Dendritic cell treated with granulocyte-macrophage colony-stimulating factor and Interleukin-4, amounts not matched to agents 40 ng/mL and 50 ng/mL, for 4 days (primary cell): ENCODE measurements around the gene MVB12A.

Experiments
- H3K27ac Mint-ChIP-seq: one replicate; pipeline ENCODE4 v1.8.0; 2022; ENCODE audit warnings: mild to moderate bottlenecking, mixed read lengths
- H3K27me3 Mint-ChIP-seq: one replicate; pipeline ENCODE4 v1.8.0; 2022; ENCODE audit warnings: mild to moderate bottlenecking, mixed read lengths
- H3K36me3 Mint-ChIP-seq: one replicate; pipeline ENCODE4 v1.8.0; 2022; ENCODE audit warnings: low read depth, mixed read lengths
- H3K4me1 Mint-ChIP-seq: one replicate; pipeline ENCODE4 v1.8.0; 2022; ENCODE audit warnings: low read depth, mixed read lengths
- H3K4me3 Mint-ChIP-seq: one replicate; pipeline ENCODE4 v1.8.0; 2022; ENCODE audit warnings: mild to moderate bottlenecking, moderate library complexity, mixed read lengths
- H3K9me3 Mint-ChIP-seq: one replicate; pipeline ENCODE4 v1.8.0; 2022; ENCODE audit warnings: mixed read lengths
- intact Hi-C: fragments of 100-400 bp; cut with micrococcal nuclease; formaldehyde crosslinking; loops from one replicate; pipeline ENCODE4 v1.15.0; 2022

The MVB12A gene

DNA sequence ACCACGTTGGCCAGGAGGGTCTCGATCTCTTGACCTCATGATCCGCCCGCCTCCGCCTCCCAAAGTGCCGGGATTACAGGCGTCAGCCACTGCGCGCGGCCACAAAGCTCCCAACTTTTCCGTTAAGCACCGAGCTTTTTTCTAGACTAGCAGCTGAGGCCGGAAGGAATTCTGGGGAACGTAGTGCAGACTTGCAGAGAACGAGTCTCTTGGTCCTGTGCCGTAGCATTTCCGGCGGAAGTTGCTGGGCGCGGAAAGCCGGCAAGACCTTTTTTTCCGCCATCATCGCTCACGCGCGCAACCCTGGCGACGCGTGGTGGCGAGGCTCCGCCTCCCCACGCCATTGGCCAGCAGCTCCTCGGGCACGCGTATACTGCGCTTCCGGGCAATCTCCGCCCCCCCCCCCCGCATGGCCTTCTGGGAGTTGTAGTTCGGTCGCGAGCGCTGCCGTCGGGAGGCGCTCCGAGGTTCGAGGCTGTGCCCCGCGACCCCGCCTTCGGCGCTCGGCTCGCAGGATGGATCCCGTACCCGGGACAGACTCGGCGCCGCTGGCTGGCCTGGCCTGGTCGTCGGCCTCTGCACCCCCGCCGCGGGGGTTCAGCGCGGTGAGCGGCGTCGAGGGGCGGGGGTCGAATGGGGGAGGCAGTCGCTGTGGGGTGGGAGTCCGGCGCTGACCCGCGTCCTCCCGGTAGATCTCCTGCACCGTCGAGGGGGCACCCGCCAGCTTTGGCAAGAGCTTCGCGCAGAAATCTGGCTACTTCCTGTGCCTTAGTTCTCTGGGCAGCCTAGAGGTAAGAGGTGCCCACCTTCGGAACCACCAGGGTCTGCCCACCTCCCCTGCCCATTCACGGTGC is at the start of gene MVB12A:
TSS of gene MVB12A (plus strand) at position 427 of the 854 bp plus-strand sequence. CDS start at position 516, 89 bp downstream.
- peak within 1 kb of the TSS; percentile 87 for H3K4me3 Mint-ChIP-seq
- no peaks in the 10 kb centered on the region for H3K27me3 Mint-ChIP-seq
- H3K4me1 Mint-ChIP-seq: peaks cover 39% of the 10 kb centered on the region
- no peaks in the 10 kb centered on the region for H3K9me3 Mint-ChIP-seq
- H3K27ac Mint-ChIP-seq: peak within 1 kb of the TSS; percentile 89
- peaks cover 68% of the 10 kb centered on the region for H3K36me3 Mint-ChIP-seq
- intact Hi-C loops: loop anchor here (1.0 kb wide), 1 partner anchor 15 kb away; the partner anchor contains the start of gene BST2

DNA sequence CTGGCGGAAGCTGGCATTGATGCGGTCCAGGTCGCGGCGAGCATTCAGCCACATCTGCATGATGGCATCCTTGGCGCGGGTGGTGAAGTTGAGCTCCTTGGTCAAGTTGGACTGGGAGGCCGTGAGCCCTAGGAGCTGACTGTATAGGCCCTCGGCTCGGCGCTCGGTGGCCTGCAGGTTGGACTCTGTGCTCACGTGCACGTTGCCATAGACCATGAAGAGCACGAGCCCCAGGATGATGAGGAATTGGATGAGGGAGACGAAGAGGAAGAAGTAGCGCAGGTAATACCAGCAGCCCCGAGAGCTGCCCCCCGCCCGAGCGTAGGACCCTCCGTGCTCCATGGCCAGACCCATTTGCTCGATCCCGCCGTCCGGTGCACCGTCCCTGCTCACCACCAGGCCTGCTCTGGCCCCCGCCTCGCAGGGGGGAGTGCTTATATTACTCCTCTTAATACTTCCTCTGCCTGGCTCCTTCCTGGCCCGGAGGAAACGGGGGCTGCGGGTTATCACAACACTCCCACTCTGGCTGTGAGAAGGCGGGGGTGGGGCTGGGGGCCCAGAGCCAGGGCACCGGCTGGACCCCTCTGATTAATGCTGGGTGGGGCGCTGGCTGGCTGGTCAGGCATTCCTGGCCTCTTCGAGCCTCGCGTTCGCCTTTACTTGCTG is 42.8 kb upstream of the MVB12A start, which contains the start of gene PLVAP:
TSS of gene PLVAP (minus strand) at position 408 of the 666 bp plus-strand sequence. CDS start at position 354, 54 bp downstream.
- no peak within 1 kb of the TSS for H3K4me3 Mint-ChIP-seq
- no peak within 1 kb of the TSS for H3K27ac Mint-ChIP-seq

GRCh38 chr19:17378271-17378670 is 41.6 kb upstream of the MVB12A start:
- no peaks in the 10 kb centered on the region for H3K9me3 Mint-ChIP-seq
- no peak overlapping the region for H3K27ac Mint-ChIP-seq
- H3K27me3 Mint-ChIP-seq: peaks cover 19% of the 10 kb centered on the region
- intact Hi-C loops: no loop called here
- no peak overlapping the region for H3K4me3 Mint-ChIP-seq
- H3K4me1 Mint-ChIP-seq: peaks cover 45% of the 10 kb centered on the region
- no peaks in the 10 kb centered on the region for H3K36me3 Mint-ChIP-seq

More for the DNA sequence above, 42.8 kb upstream of the MVB12A start, which contains the start of gene PLVAP:
- Mint-ChIP-seq H3K27me3 (peaks cover 19% of the 10 kb centered on the region), H3K36me3 (no peaks in the 10 kb centered on the region), H3K9me3 (no peaks in the 10 kb centered on the region), H3K4me1 (peaks cover 40% of the 10 kb centered on the region)
- intact Hi-C loops: no loop called here

GRCh38 chr19:17379221-17379631 is 40.6 kb upstream of the MVB12A start:
- no peaks in the 10 kb centered on the region for H3K36me3 Mint-ChIP-seq
- H3K9me3 Mint-ChIP-seq: no peaks in the 10 kb centered on the region
- peak overlapping the region; percentile 41 for H3K27ac Mint-ChIP-seq
- intact Hi-C loops: no loop called here
- H3K4me1 Mint-ChIP-seq: peaks cover 51% of the 10 kb centered on the region
- no peak overlapping the region for H3K4me3 Mint-ChIP-seq
- peaks cover 19% of the 10 kb centered on the region for H3K27me3 Mint-ChIP-seq

DNA sequence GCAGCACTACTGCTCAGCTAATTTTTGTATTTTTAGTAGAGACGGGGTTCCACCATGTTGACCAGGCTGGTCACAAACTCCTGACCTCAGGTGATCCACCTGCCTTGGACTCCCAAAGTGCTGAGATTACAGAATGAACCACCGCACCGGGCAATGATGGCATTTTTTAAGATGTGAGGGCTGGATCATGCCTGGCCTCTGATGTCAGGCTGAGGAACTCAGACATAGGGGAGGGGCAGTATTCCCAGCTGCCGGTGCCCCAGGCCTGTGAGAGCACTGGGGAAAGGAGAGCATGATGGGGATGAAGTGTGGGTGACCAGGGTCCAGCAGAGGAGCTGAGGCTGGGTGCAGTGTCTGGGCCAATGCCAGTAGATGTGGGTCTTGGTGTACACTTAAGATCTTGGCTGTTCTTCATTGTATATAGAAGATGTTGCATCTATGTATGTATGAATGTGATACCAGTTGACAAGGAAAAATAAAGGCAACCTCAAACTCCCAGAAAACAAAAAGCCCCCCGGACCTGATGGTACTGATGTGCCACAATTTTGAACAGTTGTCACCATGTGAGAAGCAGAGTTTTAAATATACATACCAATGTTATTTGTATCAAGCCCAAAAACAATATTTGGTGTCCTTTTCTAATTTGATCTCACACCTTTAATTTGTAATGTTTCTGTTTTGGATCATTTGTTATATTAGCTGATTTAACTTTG is 39.3 kb upstream of the MVB12A start:
- Mint-ChIP-seq H3K27me3 (peaks cover 19% of the 10 kb centered on the region), H3K36me3 (no peaks in the 10 kb centered on the region), H3K4me1 (peaks cover 51% of the 10 kb centered on the region), H3K9me3 (no peaks in the 10 kb centered on the region), H3K27ac (peak overlapping the region; percentile 41), H3K4me3 (no peak overlapping the region)
- intact Hi-C loops: no loop called here

- peaks cover 8% of the 10 kb centered on the region for H3K9me3 Mint-ChIP-seq
- H3K4me1 Mint-ChIP-seq: peaks cover 18% of the 10 kb centered on the region
- H3K36me3 Mint-ChIP-seq: no peaks in the 10 kb centered on the region
- intact Hi-C loops: loop anchor here (1.0 to 2.0 kb wide), 2 partner anchors 40 to 93 kb away; no protein-coding TSS in a partner anchor
- H3K27me3 Mint-ChIP-seq: peaks cover 24% of the 10 kb centered on the region
- H3K27ac Mint-ChIP-seq: no peak overlapping the region
- no peak overlapping the region for H3K4me3 Mint-ChIP-seq
Measured at GRCh38 chr19:17385878-17386611, 33.8 kb upstream of the MVB12A start.

GRCh38 chr19:17389288-17389687 is 30.6 kb upstream of the MVB12A start:
- Mint-ChIP-seq H3K4me1 (peaks cover 19% of the 10 kb centered on the region), H3K36me3 (no peaks in the 10 kb centered on the region), H3K27me3 (peaks cover 24% of the 10 kb centered on the region), H3K9me3 (peaks cover 8% of the 10 kb centered on the region), H3K27ac (no peak overlapping the region), H3K4me3 (no peak overlapping the region)
- intact Hi-C loops: no loop called here

DNA sequence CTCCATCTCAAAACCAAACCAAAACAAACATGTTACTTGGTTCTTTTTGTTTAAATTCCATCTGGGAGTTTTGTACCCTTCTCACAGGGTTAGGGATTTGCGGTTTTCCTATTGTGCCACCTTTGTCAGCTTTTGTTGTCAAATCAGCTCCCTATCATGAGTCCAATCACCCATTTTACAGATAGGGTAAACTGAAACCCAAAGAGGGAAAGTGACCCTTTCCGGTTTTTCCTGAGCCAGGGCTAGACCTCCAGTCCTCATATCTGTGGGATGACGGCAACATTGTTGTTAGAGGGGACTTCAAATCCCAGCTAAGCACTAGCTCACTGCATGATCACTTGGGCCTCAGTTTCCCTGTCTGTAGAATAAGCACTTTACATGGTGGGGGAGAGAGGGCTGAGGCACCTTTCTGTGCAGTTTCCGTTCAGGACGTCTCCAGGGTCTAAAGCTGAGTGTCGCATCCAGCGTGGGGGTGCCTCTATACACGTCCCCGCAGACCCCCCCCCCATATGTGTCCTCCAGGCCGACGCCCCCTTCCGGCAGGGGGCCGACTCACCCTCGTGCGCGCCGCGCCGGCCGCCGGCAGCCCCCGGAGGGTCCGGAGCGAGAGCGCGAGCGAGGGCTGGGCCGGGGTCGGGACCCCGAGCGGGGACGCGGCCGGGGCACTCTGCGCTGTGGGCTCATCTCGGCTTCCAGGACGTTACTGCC is 29.7 kb upstream of the MVB12A start:
- peaks cover 23% of the 10 kb centered on the region for H3K4me1 Mint-ChIP-seq
- H3K9me3 Mint-ChIP-seq: peaks cover 8% of the 10 kb centered on the region
- H3K27me3 Mint-ChIP-seq: peaks cover 24% of the 10 kb centered on the region
- peak overlapping the region; percentile 93 for H3K4me3 Mint-ChIP-seq
- no peaks in the 10 kb centered on the region for H3K36me3 Mint-ChIP-seq
- H3K27ac Mint-ChIP-seq: no peak overlapping the region
- intact Hi-C loops: no loop called here

DNA sequence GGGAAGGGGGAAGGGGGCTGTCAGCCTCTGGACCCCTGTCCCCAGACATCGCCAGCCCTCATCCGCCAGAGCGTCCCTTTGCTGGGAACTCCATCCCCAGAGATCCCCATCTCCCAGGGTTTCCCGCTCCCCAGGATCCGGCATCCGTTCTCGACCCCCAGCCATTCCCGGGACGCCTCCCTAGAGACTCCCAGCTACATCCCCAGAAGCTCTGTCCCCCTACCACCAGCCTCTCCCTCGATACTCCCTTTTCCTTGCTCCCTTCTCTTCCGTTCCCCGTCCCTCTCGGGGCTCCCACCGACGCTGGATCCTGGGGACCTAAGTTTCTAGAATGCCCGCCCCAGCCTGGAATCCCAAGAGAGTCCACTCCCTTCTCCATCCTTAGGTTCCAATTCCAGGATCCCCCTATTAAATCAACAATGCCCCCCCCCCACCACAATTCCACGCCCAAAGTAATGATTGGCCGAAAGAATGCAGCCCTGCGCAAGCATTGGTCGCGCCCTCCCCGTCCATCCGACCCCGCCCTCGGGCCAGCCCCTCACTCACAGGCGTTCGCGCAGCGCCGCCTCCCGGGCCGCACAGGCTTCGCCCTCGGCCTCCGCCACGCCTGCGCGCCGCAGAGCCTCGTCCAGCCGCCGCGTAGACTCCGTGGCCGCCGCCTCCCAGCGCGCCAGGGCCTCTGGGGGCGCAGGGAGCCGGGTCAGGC is 29.0 kb upstream of the MVB12A start:
- H3K27ac Mint-ChIP-seq: peak overlapping the region; percentile 19
- peaks cover 27% of the 10 kb centered on the region for H3K4me1 Mint-ChIP-seq
- peak overlapping the region; percentile 93 for H3K4me3 Mint-ChIP-seq
- H3K36me3 Mint-ChIP-seq: no peaks in the 10 kb centered on the region
- intact Hi-C loops: no loop called here
- peaks cover 24% of the 10 kb centered on the region for H3K27me3 Mint-ChIP-seq
- peaks cover 8% of the 10 kb centered on the region for H3K9me3 Mint-ChIP-seq

- peaks cover 24% of the 10 kb centered on the region for H3K27me3 Mint-ChIP-seq
- H3K4me3 Mint-ChIP-seq: peak overlapping the region; percentile 93
- intact Hi-C loops: no loop called here
- peaks cover 27% of the 10 kb centered on the region for H3K4me1 Mint-ChIP-seq
- H3K27ac Mint-ChIP-seq: peak overlapping the region; percentile 83
- H3K9me3 Mint-ChIP-seq: peaks cover 8% of the 10 kb centered on the region
- no peaks in the 10 kb centered on the region for H3K36me3 Mint-ChIP-seq
Measured at GRCh38 chr19:17391371-17392151, 28.3 kb upstream of the MVB12A start.

DNA sequence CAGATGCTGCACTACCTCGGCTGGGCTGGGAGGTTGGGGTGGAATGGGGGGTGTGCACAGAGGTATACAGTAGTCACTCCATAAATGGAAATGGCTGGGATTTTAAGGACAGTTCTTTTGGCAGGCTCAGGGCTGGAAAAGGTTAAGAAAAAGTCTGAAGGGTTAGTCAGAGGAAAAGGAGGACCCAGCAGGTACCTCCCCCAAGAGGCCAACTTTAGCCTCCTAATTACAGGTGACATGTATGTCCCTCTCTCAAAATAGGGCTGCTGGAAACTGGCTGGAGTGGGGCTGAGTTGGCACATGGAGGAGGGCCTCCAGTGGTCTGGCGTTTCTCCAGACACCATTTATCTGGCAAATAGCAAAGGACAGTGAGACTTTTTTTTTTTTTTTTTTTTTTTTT is 26.8 kb upstream of the MVB12A start:
- intact Hi-C loops: no loop called here
- peaks cover 8% of the 10 kb centered on the region for H3K9me3 Mint-ChIP-seq
- H3K4me3 Mint-ChIP-seq: no peak overlapping the region
- H3K27ac Mint-ChIP-seq: no peak overlapping the region
- peaks cover 13% of the 10 kb centered on the region for H3K36me3 Mint-ChIP-seq
- peaks cover 24% of the 10 kb centered on the region for H3K27me3 Mint-ChIP-seq
- H3K4me1 Mint-ChIP-seq: peaks cover 27% of the 10 kb centered on the region

DNA sequence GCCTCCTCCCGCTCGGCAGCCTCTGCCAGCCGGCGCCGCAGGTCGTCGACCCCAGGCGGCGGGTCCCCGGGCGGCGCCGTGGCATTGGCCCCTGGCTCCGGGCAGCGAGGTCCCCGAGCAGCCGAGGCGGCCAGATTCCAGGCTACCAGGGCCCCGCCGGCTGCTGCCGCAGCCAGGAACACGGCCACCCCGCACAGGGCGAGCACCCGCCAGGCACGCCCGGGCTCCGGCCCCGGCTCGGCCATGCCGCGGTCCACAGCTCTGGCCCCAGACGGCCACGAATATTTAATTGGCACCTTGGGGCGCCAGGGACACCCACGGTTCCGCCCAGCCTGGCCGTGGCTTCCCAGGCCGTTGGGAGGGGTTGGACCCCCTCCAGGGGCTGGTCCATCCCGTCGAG is 25.9 kb upstream of the MVB12A start, which contains the start of gene CCDC194:
TSS of gene CCDC194 (minus strand) at position 283 of the 400 bp plus-strand sequence. CDS start at position 245, 38 bp downstream.
- H3K36me3 Mint-ChIP-seq: peaks cover 22% of the 10 kb centered on the region
- peaks cover 27% of the 10 kb centered on the region for H3K4me1 Mint-ChIP-seq
- intact Hi-C loops: no loop called here
- peaks cover 17% of the 10 kb centered on the region for H3K27me3 Mint-ChIP-seq
- H3K4me3 Mint-ChIP-seq: no peak within 1 kb of the TSS
- H3K27ac Mint-ChIP-seq: no peak within 1 kb of the TSS
- peaks cover 8% of the 10 kb centered on the region for H3K9me3 Mint-ChIP-seq
